Neural cell (in vitro differentiated cells): Measurements from ENCODE around the gene BDKRB1.

ENCODE experiments used
- POLR2AphosphoS5 ChIP-seq: IDR thresholded peaks from 2 replicates; pipeline ENCODE4 v1.6.1; 2012
- RAD21 ChIP-seq: fragments of 450-650 bp; conservative IDR thresholded peaks from 2 replicates; pipeline ENCODE4 v1.6.1; 2014; ENCODE audit warnings: antibody characterized with exemption, mild to moderate bottlenecking, moderate library complexity
- SMC3 ChIP-seq: fragments of 450-650 bp; conservative IDR thresholded peaks from 2 replicates; pipeline ENCODE4 v1.6.1; 2014; ENCODE audit warnings: antibody characterized with exemption, mild to moderate bottlenecking, moderate library complexity; ENCODE audit not compliant: poor library complexity
- TAF1 ChIP-seq: IDR thresholded peaks from 2 replicates; pipeline ENCODE4 v1.6.1; 2012; ENCODE audit warnings: low read depth
- TF ChIP-seq, protein P1 (sequence below): fragments of 450-650 bp; IDR thresholded peaks from 2 replicates; pipeline ENCODE4 v1.5.1; 2014; ENCODE audit warnings: antibody characterized with exemption, mild to moderate bottlenecking, moderate library complexity; ENCODE audit not compliant: poor library complexity, severe bottlenecking
- TF ChIP-seq, protein P2 (sequence below): IDR thresholded peaks from 2 replicates; pipeline ENCODE4 v1.6.1; 2012; ENCODE audit warnings: borderline replicate concordance

DNA sequence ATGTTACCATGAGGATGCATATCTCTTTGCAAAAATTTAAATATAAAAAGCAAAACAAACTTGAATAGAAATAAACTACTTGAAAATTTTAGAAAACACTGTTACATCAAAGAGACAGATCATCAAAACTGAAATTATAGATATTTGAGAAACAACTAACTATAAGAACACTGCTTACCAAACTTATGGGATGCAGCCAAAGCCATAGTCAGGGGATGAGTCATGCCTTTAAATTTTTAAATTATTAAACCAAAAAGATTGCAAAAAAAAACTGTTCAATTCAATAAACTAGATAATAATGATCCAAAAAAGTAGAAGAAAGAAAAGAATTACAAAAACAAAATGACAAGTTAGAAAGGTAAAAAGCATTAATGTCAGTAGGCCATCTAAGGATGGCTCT, 43.9 kb upstream of the BDKRB1 start:
- TF ChIP-seq, protein P1, sequence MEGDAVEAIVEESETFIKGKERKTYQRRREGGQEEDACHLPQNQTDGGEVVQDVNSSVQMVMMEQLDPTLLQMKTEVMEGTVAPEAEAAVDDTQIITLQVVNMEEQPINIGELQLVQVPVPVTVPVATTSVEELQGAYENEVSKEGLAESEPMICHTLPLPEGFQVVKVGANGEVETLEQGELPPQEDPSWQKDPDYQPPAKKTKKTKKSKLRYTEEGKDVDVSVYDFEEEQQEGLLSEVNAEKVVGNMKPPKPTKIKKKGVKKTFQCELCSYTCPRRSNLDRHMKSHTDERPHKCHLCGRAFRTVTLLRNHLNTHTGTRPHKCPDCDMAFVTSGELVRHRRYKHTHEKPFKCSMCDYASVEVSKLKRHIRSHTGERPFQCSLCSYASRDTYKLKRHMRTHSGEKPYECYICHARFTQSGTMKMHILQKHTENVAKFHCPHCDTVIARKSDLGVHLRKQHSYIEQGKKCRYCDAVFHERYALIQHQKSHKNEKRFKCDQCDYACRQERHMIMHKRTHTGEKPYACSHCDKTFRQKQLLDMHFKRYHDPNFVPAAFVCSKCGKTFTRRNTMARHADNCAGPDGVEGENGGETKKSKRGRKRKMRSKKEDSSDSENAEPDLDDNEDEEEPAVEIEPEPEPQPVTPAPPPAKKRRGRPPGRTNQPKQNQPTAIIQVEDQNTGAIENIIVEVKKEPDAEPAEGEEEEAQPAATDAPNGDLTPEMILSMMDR: no peak
- TF ChIP-seq RAD21: no peak
- TF ChIP-seq, protein P2, sequence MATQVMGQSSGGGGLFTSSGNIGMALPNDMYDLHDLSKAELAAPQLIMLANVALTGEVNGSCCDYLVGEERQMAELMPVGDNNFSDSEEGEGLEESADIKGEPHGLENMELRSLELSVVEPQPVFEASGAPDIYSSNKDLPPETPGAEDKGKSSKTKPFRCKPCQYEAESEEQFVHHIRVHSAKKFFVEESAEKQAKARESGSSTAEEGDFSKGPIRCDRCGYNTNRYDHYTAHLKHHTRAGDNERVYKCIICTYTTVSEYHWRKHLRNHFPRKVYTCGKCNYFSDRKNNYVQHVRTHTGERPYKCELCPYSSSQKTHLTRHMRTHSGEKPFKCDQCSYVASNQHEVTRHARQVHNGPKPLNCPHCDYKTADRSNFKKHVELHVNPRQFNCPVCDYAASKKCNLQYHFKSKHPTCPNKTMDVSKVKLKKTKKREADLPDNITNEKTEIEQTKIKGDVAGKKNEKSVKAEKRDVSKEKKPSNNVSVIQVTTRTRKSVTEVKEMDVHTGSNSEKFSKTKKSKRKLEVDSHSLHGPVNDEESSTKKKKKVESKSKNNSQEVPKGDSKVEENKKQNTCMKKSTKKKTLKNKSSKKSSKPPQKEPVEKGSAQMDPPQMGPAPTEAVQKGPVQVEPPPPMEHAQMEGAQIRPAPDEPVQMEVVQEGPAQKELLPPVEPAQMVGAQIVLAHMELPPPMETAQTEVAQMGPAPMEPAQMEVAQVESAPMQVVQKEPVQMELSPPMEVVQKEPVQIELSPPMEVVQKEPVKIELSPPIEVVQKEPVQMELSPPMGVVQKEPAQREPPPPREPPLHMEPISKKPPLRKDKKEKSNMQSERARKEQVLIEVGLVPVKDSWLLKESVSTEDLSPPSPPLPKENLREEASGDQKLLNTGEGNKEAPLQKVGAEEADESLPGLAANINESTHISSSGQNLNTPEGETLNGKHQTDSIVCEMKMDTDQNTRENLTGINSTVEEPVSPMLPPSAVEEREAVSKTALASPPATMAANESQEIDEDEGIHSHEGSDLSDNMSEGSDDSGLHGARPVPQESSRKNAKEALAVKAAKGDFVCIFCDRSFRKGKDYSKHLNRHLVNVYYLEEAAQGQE: no peak
- no peak for TF ChIP-seq SMC3
- no peak for TF ChIP-seq POLR2AphosphoS5
- TF ChIP-seq TAF1: no peak
